K562 (cell line): ENCODE data around the gene ZNF106. TPM values are rescaled to one million over a fixed set of nuclear protein-coding genes. Genes with fewer than 3 reads are reported as not detected.

Experiments used
- C11orf30 ChIP-seq: fragments of 450-650 bp; IDR thresholded peaks from 2 replicates; pipeline ENCODE4 v1.6.1; 2016; ENCODE audit warnings: low read depth, mild to moderate bottlenecking
- CBX3 ChIP-seq, 2 experiments: IDR thresholded peaks; 1 replicate in 1 of 2; 2 replicates in 1 of 2; pipeline ENCODE4 v1.6.1; 2012; ENCODE audit warnings: inconsistent platforms in 2 of 2, low read length in 2 of 2, borderline replicate concordance in 1 of 2, control low read depth in 1 of 2
- FOS ChIP-seq: IDR thresholded peaks from 3 replicates; pipeline ENCODE4 v1.6.1; 2011; ENCODE audit not compliant: insufficient read length; ENCODE audit errors: extremely low read depth
- REST ChIP-seq, 2 experiments: fragments of 450-650 bp; formaldehyde crosslinking in 1 of 2; IDR thresholded peaks; 2 replicates each; pipeline versions ENCODE4 v1.4.0 to v1.6.1; 2014 to 2020; ENCODE audit warnings: mild to moderate bottlenecking in 2 of 2, borderline replicate concordance in 1 of 2, low read depth in 1 of 2
- TCF7L2 ChIP-seq: fragments of 150-350 bp; IDR thresholded peaks from 2 replicates; pipeline ENCODE4 v1.6.1; 2016; ENCODE audit warnings: low read depth, mild to moderate bottlenecking, low read length, moderate library complexity
- ZKSCAN3 ChIP-seq: fragments of 250-450 bp; sonication (Bioruptor Pico); IDR thresholded peaks from 2 replicates; pipeline ENCODE4 v1.4.0; 2020
- ZNF318 ChIP-seq, 2 experiments: fragments of 450-650 bp; IDR thresholded peaks; 2 replicates each; pipeline ENCODE4 v1.6.1; 2016; ENCODE audit warnings: mild to moderate bottlenecking in 2 of 2, borderline replicate concordance in 1 of 2, low read depth in 1 of 2, moderate library complexity in 1 of 2
- polyA plus RNA-seq, 8 experiments: library from polyadenylated mRNA; depleted of rRNA in 4 of 8; stranded (reverse) in 5 of 8; unstranded in 3 of 8; fragments of >200 nt; fragmentation: Nextera tagmentation in 2 of 8; fragmentation: Illumina TruSeq in 1 of 8; extraction: Ambion mirVana in 2 of 8; extraction: Trizol in 1 of 8; gene quantifications; 2 replicates each; pipeline versions ENCODE4 v1.2.1 to v1.2.3, GENCODE V29; 2011 to 2014; ENCODE audit warnings: inconsistent platforms in 1 of 8, missing spikeins in 1 of 8
- total RNA-seq, 7 experiments: library from RNA; depleted of rRNA in 6 of 7; stranded (reverse); fragments of >200 nt in 6 of 7; fragmentation: Illumina TruSeq in 2 of 7; extraction: Trizol in 2 of 7; gene quantifications; 2 replicates each; pipeline versions ENCODE4 v1.2.1 to v1.2.3, GENCODE V29; 2011 to 2021; ENCODE audit warnings: low replicate concordance in 1 of 7

ZNF106 gene
- total and polyA plus RNA-seq, 9 of the 15 experiments (the other 6 are each of a cell fraction or from before 2014, with no cell fraction given): 14.4 to 55.3 (median 33.7) TPM

GRCh38 chr15:42490671-42491538, at the start of gene ZNF106 (continued):
- peak; percentile 75 for TF ChIP-seq C11orf30
- TF ChIP-seq ZKSCAN3 (CRISPR knock-in tag): no peak
- TF ChIP-seq REST (IDR thresholded peaks at IDR 0.05; ENCODE audit: borderline replicate concordance): peak; percentile 13; the same call in 1 of the 2 replicates
- TF ChIP-seq REST (CRISPR knock-in tag; IDR thresholded peaks at IDR 0.05; ENCODE audit: low read depth): no peak
- TF ChIP-seq ZNF318 (IDR thresholded peaks at IDR 0.05; ENCODE audit: borderline replicate concordance in 1 of 2, low read depth in 1 of 2): peak in 1 of 2 experiments; percentile 71; a peak in 1 of 4 replicates
- TF ChIP-seq FOS: no peak
- TF ChIP-seq TCF7L2: no peak
- TF ChIP-seq CBX3 (IDR thresholded peaks at IDR 0.05; ENCODE audit: borderline replicate concordance in 1 of 2, low read length in 2 of 2): peak in 1 of 2 experiments; percentile 91; a peak in 2 of 3 replicates
